ENCODE data around the gene PRSS3.
"Not testable (repeated sequence)": the region's sequence is repeated elsewhere in the genome, so short reads cannot be mapped to it uniquely, and the experiment has no call there.

The PRSS3 gene

DNA sequence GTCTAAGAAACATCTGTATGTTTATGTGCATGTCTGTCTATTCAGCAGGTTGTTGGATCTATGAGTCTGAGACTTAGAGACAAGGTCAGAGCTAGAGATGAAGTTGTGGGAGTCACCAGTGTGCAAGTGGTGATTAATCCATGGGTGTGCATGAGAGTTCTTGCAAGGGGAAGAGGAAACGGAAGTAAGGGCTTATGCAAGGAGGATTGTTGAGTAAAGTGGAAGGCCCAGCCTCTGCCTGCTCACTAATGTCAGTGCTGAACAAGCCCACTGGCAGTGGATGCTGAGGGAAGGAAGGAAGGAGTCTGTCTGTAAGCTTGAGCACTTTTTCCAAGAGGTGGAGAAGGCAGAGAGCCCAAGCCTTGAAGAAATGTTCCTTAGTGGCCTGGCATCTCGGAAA lies 35.7 kb upstream of the PRSS3 start:
- not testable (repeated sequence) for H3K9ac ChIP-seq (ENCODE audit: low read length); H4K8ac ChIP-seq (ENCODE audit: low read length); H2AFZ ChIP-seq (ENCODE audit: low read depth, low read length); H3K79me1 ChIP-seq (replicated peaks; ENCODE audit: low read length, poor library complexity, severe bottlenecking); H2BK12ac ChIP-seq (ENCODE audit: low read length in 2 of 2); H2BK15ac ChIP-seq (ENCODE audit: low read depth, poor library complexity, severe bottlenecking); H2BK120ac ChIP-seq (ENCODE audit: low read depth, low read length); H4K91ac ChIP-seq (ENCODE audit: low read length); H3K14ac ChIP-seq (ENCODE audit: low read length in 2 of 2); H3K18ac ChIP-seq (ENCODE audit: low read depth in 1 of 2, low read length in 2 of 2); H2AK5ac ChIP-seq (ENCODE audit: low read length, severe bottlenecking); H2BK5ac ChIP-seq (ENCODE audit: low read depth, low read length, poor library complexity, severe bottlenecking); H3K9me3 ChIP-seq (ENCODE audit: control insufficient read depth, low read length); H3K23ac ChIP-seq (ENCODE audit: low read length in 2 of 2); H3K36me3 ChIP-seq (ENCODE audit: control insufficient read depth in 1 of 2, insufficient read depth in 2 of 2, low read depth in 1 of 2, low read length in 2 of 2); H3K4me1 ChIP-seq (ENCODE audit: control insufficient read depth, insufficient read depth, low read depth, low read length); H3K27me3 ChIP-seq (ENCODE audit: control insufficient read depth in 1 of 2, insufficient read depth in 1 of 2, low read length in 2 of 2); H3K27ac ChIP-seq (ENCODE audit: low read length, poor library complexity, severe bottlenecking); H3K4me2 ChIP-seq (ENCODE audit: low read length, poor library complexity, severe bottlenecking); H3K4me3 ChIP-seq (ENCODE audit: insufficient read depth in 1 of 2, low read depth in 1 of 2, low read length in 2 of 2); H3K4ac ChIP-seq (ENCODE audit: low read depth in 1 of 2, low read length in 2 of 2)
- WGBS: 83% methylated on average over 1 of the region's 2 CpGs
- peak; percentile 27 for DNase-seq

DNA sequence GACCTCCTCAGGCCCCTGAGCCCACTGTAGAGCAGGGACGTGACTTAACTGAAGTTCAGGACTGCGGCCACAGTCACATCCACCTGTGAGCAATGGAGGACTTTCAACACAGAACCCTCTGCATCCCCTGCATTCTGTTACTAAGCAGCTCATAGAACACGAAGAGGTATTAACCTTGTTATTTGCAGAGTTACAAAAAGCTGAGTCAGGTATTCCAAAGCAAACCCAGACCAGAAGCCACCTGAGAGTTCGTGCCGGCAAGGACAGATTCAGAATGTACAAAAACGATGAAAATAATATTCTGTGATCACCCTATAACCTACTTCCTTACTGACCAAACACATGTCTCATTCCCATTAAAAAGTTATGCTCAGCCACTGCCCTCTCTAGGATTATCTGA lies 33.0 kb upstream of the PRSS3 start:
- no peak for DNase-seq
- H2AK5ac ChIP-seq (ENCODE audit: low read length, severe bottlenecking): no peak overlapping the region
- H3K9ac ChIP-seq (ENCODE audit: low read length): no peak overlapping the region
- H3K27ac ChIP-seq (ENCODE audit: low read length, poor library complexity, severe bottlenecking): no peak overlapping the region
- H3K14ac ChIP-seq (ENCODE audit: low read length in 2 of 2): no peak overlapping the region
- H3K9me3 ChIP-seq (ENCODE audit: control insufficient read depth, low read length): no peaks in the 10 kb centered on the region
- 94% methylated on average over 6 of the region's 6 CpGs for WGBS
- no peak overlapping the region for H4K8ac ChIP-seq (ENCODE audit: low read length)
- H3K79me1 ChIP-seq (replicated peaks; ENCODE audit: low read length, poor library complexity, severe bottlenecking): no peaks in the 10 kb centered on the region
- H2BK15ac ChIP-seq (ENCODE audit: low read depth, poor library complexity, severe bottlenecking): no peak overlapping the region
- no peak overlapping the region for H3K23ac ChIP-seq (ENCODE audit: low read length in 2 of 2)
- no peaks in the 10 kb centered on the region for H3K4me1 ChIP-seq (ENCODE audit: control insufficient read depth, insufficient read depth, low read depth, low read length)
- no peak overlapping the region for H3K18ac ChIP-seq (ENCODE audit: low read depth in 1 of 2, low read length in 2 of 2)
- H3K4ac ChIP-seq (ENCODE audit: low read depth in 1 of 2, low read length in 2 of 2): no peak overlapping the region
- H4K91ac ChIP-seq (ENCODE audit: low read length): no peak overlapping the region
- no peak overlapping the region for H3K4me3 ChIP-seq (ENCODE audit: insufficient read depth in 1 of 2, low read depth in 1 of 2, low read length in 2 of 2)
- H2BK120ac ChIP-seq (ENCODE audit: low read depth, low read length): no peak overlapping the region
- no peak overlapping the region for H3K4me2 ChIP-seq (ENCODE audit: low read length, poor library complexity, severe bottlenecking)
- no peaks in the 10 kb centered on the region for H3K36me3 ChIP-seq (ENCODE audit: control insufficient read depth in 1 of 2, insufficient read depth in 2 of 2, low read depth in 1 of 2, low read length in 2 of 2)
- H2AFZ ChIP-seq (ENCODE audit: low read depth, low read length): no peak overlapping the region
- no peak overlapping the region for H2BK12ac ChIP-seq (ENCODE audit: low read length in 2 of 2)
- no peaks in the 10 kb centered on the region for H3K27me3 ChIP-seq (ENCODE audit: control insufficient read depth in 1 of 2, insufficient read depth in 1 of 2, low read length in 2 of 2)
- H2BK5ac ChIP-seq (ENCODE audit: low read depth, low read length, poor library complexity, severe bottlenecking): no peak overlapping the region

DNA sequence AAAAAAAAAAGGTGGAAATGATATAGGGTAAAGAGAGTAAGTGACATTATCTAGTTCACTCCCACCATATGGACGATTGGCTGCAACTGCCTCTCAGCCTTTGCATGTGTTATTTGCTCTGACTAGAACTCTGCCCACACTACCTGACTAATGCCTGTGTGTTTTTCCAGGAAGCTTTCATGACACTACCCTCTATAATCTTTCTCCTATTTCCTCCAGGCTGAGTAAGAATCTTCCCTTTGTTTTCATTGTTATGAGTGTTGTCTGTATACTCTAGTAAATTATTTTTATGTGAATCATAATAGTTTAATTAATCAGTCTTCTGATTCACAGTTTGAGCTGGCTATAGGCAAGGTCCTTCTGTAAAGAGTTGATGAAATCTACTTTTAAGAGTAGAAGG lies 31.7 kb upstream of the PRSS3 start:
- H3K36me3 ChIP-seq (ENCODE audit: control insufficient read depth in 1 of 2, insufficient read depth in 2 of 2, low read depth in 1 of 2, low read length in 2 of 2); H2AFZ ChIP-seq (ENCODE audit: low read depth, low read length); DNase-seq; H2BK12ac ChIP-seq (ENCODE audit: low read length in 2 of 2); H3K4ac ChIP-seq (ENCODE audit: low read depth in 1 of 2, low read length in 2 of 2); H2BK15ac ChIP-seq (ENCODE audit: low read depth, poor library complexity, severe bottlenecking); H2BK5ac ChIP-seq (ENCODE audit: low read depth, low read length, poor library complexity, severe bottlenecking); H3K4me3 ChIP-seq (ENCODE audit: insufficient read depth in 1 of 2, low read depth in 1 of 2, low read length in 2 of 2); H4K8ac ChIP-seq (ENCODE audit: low read length); H3K4me1 ChIP-seq (ENCODE audit: control insufficient read depth, insufficient read depth, low read depth, low read length); H3K27ac ChIP-seq (ENCODE audit: low read length, poor library complexity, severe bottlenecking); H3K23ac ChIP-seq (ENCODE audit: low read length in 2 of 2); H2AK5ac ChIP-seq (ENCODE audit: low read length, severe bottlenecking); H3K14ac ChIP-seq (ENCODE audit: low read length in 2 of 2); H3K27me3 ChIP-seq (ENCODE audit: control insufficient read depth in 1 of 2, insufficient read depth in 1 of 2, low read length in 2 of 2); H2BK120ac ChIP-seq (ENCODE audit: low read depth, low read length); H3K9me3 ChIP-seq (ENCODE audit: control insufficient read depth, low read length); H3K4me2 ChIP-seq (ENCODE audit: low read length, poor library complexity, severe bottlenecking); H3K9ac ChIP-seq (ENCODE audit: low read length); H3K18ac ChIP-seq (ENCODE audit: low read depth in 1 of 2, low read length in 2 of 2); H3K79me1 ChIP-seq (replicated peaks; ENCODE audit: low read length, poor library complexity, severe bottlenecking); H4K91ac ChIP-seq (ENCODE audit: low read length): not testable (repeated sequence)
- WGBS: 50% methylated on average over 1 of the region's 1 CpG

DNA sequence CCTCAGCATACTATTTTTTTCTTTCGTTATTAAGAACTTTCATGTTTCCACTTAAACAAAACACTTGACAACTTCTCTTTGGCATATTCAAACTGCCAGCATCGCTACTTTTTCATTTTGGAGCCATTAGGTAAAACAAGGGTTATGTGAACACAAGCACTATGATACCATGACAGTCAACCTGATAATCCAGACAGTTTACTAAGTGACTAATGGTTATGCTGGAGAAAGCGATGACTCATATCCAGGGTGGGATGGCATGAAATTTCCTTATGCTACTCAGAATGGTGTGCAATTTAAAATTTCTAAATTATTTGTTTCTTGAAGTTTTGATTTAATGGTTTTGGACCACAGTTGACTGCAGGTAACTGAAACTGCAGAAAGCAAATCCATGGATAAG lies 29.9 kb upstream of the PRSS3 start:
- H3K36me3 ChIP-seq (ENCODE audit: control insufficient read depth in 1 of 2, insufficient read depth in 2 of 2, low read depth in 1 of 2, low read length in 2 of 2): no peaks in the 10 kb centered on the region
- H4K91ac ChIP-seq (ENCODE audit: low read length): no peak overlapping the region
- H3K4me3 ChIP-seq (ENCODE audit: insufficient read depth in 1 of 2, low read depth in 1 of 2, low read length in 2 of 2): no peak overlapping the region
- no peak overlapping the region for H3K23ac ChIP-seq (ENCODE audit: low read length in 2 of 2)
- H2BK120ac ChIP-seq (ENCODE audit: low read depth, low read length): no peak overlapping the region
- H3K4me1 ChIP-seq (ENCODE audit: control insufficient read depth, insufficient read depth, low read depth, low read length): no peaks in the 10 kb centered on the region
- H3K27ac ChIP-seq (ENCODE audit: low read length, poor library complexity, severe bottlenecking): no peak overlapping the region
- H2AFZ ChIP-seq (ENCODE audit: low read depth, low read length): no peak overlapping the region
- H3K4me2 ChIP-seq (ENCODE audit: low read length, poor library complexity, severe bottlenecking): no peak overlapping the region
- H3K14ac ChIP-seq (ENCODE audit: low read length in 2 of 2): no peak overlapping the region
- H2BK15ac ChIP-seq (ENCODE audit: low read depth, poor library complexity, severe bottlenecking): no peak overlapping the region
- no peak overlapping the region for H3K4ac ChIP-seq (ENCODE audit: low read depth in 1 of 2, low read length in 2 of 2)
- no peak overlapping the region for H2AK5ac ChIP-seq (ENCODE audit: low read length, severe bottlenecking)
- H3K79me1 ChIP-seq (replicated peaks; ENCODE audit: low read length, poor library complexity, severe bottlenecking): no peaks in the 10 kb centered on the region
- H3K9me3 ChIP-seq (ENCODE audit: control insufficient read depth, low read length): no peaks in the 10 kb centered on the region
- no peak overlapping the region for H3K18ac ChIP-seq (ENCODE audit: low read depth in 1 of 2, low read length in 2 of 2)
- WGBS: 74% methylated on average over 2 of the region's 3 CpGs
- no peak overlapping the region for H2BK5ac ChIP-seq (ENCODE audit: low read depth, low read length, poor library complexity, severe bottlenecking)
- H4K8ac ChIP-seq (ENCODE audit: low read length): no peak overlapping the region
- H2BK12ac ChIP-seq (ENCODE audit: low read length in 2 of 2): no peak overlapping the region
- no peak overlapping the region for H3K9ac ChIP-seq (ENCODE audit: low read length)
- H3K27me3 ChIP-seq (ENCODE audit: control insufficient read depth in 1 of 2, insufficient read depth in 1 of 2, low read length in 2 of 2): no peaks in the 10 kb centered on the region
- peak; percentile 49 for DNase-seq
